ENCODE measurements around the gene ANGPTL5.

ANGPTL5 gene

DNA sequence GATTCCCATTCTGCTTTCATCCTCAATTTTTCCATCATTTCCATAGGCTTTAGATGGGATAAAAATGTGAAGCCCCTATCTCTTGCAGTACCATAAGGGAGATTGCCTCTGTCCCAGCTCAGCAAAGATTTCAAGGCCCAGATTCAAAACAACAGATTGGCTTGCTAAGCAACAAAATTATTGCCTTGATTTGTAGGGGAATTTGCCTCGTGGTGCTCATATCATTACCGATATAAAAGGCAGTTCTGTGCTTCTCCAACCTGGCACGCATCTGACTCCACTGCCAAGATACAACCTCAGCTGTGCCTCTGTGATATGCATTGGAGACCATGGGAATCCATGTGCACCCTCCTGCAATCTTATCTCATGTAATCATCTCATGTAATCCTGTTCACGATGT is 26.6 kb downstream of the ANGPTL5 start:
- Histone ChIP-seq H3K4me1 (ENCODE audit: control insufficient read depth, insufficient read depth, low read length, unreplicated experiment) (no peaks in the 10 kb centered on the region), H3K36me3 (ENCODE audit: insufficient read depth, low read length) (no peaks in the 10 kb centered on the region), H3K79me2 (ENCODE audit: control insufficient read depth, insufficient read depth, low read length, unreplicated experiment) (no peaks in the 10 kb centered on the region), H3K4me3 (ENCODE audit: low read depth, low read length) (no peak overlapping the region), H3K27me3 (ENCODE audit: insufficient read depth, low read length) (no peaks in the 10 kb centered on the region), H3K27ac (ENCODE audit: low read depth, low read length) (no peak overlapping the region), H2AFZ (ENCODE audit: low read length, unreplicated experiment) (no peak overlapping the region)

DNA sequence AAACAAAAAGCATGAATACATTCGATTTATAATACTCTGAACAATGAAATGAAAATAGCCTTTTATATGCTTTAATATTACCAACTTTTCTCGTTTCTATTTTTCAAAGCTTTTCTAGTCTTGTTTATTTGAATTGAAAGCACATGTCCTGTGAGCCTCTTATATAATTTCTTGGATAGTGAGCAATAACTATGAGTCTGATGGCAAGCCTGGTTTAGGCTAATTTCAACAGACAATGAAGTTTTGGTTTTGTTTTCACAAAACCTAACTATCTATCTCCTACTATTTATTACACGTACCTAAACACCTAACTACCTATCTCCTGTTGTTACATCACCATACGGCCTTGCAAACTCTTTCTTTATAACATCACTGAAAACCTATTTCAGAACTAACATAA is 30.7 kb downstream of the ANGPTL5 start:
- no peak overlapping the region for H3K4me3 ChIP-seq (ENCODE audit: low read depth, low read length)
- no peak overlapping the region for H3K27ac ChIP-seq (ENCODE audit: low read depth, low read length)
- H2AFZ ChIP-seq (ENCODE audit: low read length, unreplicated experiment) = no peak overlapping the region

DNA sequence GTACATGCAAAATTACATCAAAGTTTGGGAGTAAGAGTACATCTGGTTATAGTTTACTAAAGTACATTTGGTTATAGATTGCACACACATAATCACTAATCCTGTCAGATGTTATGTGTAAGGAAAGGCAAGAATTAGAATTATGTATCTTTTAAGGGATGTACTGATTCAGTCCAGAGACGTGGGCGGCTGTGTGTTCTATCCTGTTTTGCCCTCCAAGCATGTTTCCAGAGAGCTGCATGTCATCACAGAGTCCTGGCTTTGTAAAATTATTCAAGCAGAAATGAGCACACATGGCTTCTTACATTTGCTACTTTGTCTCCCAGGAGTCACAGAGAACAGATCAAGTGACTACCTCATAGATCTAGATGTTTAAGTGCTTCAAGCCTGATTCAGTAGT is 34.7 kb downstream of the ANGPTL5 start:
- H2AFZ ChIP-seq (ENCODE audit: low read length, unreplicated experiment) = no peak overlapping the region
- no peaks in the 10 kb centered on the region for H3K27me3 ChIP-seq (ENCODE audit: insufficient read depth, low read length)
- H3K36me3 ChIP-seq (ENCODE audit: insufficient read depth, low read length) = no peaks in the 10 kb centered on the region
- H3K27ac ChIP-seq (ENCODE audit: low read depth, low read length) = no peak overlapping the region
- no peak overlapping the region for H3K4me3 ChIP-seq (ENCODE audit: low read depth, low read length)
- H3K79me2 ChIP-seq (ENCODE audit: control insufficient read depth, insufficient read depth, low read length, unreplicated experiment) = no peaks in the 10 kb centered on the region
- peaks cover 12% of the 10 kb centered on the region for H3K4me1 ChIP-seq (ENCODE audit: control insufficient read depth, insufficient read depth, low read length, unreplicated experiment)

More for the DNA sequence above, 30.7 kb downstream of the ANGPTL5 start:
- no peaks in the 10 kb centered on the region for H3K36me3 ChIP-seq (ENCODE audit: insufficient read depth, low read length)
- H3K79me2 ChIP-seq (ENCODE audit: control insufficient read depth, insufficient read depth, low read length, unreplicated experiment) = no peaks in the 10 kb centered on the region
- no peaks in the 10 kb centered on the region for H3K27me3 ChIP-seq (ENCODE audit: insufficient read depth, low read length)
- H3K4me1 ChIP-seq (ENCODE audit: control insufficient read depth, insufficient read depth, low read length, unreplicated experiment) = no peaks in the 10 kb centered on the region

DNA sequence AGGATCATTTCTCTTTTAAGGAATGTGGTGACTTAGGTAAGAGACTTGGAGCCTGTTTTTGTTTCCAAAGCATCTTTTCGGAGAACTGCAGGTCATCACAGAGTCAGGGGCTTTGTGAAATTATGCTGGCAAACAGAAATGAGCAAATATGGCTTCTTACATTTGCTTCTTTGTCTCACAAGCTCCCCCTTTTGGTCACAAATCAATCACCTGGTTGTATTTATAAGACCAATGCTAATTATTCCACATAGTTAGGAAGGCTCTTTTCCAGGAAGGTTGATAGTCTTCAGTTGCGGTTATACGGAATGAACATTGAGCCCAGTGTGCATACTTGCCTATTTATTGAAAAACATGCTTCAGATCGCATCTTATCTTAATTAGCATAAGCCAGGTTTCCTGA is 36.1 kb downstream of the ANGPTL5 start:
- peak overlapping the region; percentile 59 for H2AFZ ChIP-seq (ENCODE audit: low read length, unreplicated experiment)
- H3K27ac ChIP-seq (ENCODE audit: low read depth, low read length) = no peak overlapping the region
- peaks cover 12% of the 10 kb centered on the region for H3K4me1 ChIP-seq (ENCODE audit: control insufficient read depth, insufficient read depth, low read length, unreplicated experiment)
- no peaks in the 10 kb centered on the region for H3K27me3 ChIP-seq (ENCODE audit: insufficient read depth, low read length)
- H3K36me3 ChIP-seq (ENCODE audit: insufficient read depth, low read length) = no peaks in the 10 kb centered on the region
- no peak overlapping the region for H3K4me3 ChIP-seq (ENCODE audit: low read depth, low read length)
- no peaks in the 10 kb centered on the region for H3K79me2 ChIP-seq (ENCODE audit: control insufficient read depth, insufficient read depth, low read length, unreplicated experiment)

DNA sequence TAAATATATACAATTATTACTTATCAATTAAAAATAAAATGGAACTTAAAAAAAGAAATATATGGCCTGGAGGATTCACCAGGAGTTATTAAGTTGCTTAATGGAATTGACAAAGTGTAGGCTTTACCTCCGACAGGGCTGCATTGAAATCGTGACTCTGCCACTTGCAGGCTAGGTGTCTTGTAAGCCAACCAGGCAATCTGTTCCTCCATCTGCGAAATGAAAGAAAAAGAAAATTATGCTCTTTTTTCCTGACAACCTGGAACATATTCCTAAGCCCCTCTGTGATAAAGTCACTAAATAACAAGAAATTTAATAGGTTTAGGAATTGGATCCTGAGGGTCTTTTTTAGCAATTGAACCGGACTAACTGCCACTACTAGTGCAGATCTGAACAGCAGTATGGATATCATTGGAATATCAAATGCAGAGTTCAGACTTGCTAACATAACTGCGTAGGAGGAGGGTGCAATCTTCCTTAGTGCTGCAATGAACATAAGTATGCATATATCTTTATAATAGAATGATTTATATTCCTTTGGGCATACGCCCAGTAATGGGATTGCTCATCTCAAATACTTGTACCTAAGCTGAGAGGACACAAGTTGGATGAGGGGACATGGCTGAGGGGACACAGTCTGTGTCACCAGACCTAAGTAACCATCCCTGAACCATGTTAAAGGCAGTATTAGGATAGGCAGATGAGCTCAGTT is 44.0 kb downstream of the ANGPTL5 start:
- peaks cover 15% of the 10 kb centered on the region for H3K4me1 ChIP-seq (ENCODE audit: control insufficient read depth, insufficient read depth, low read length, unreplicated experiment)
- no peaks in the 10 kb centered on the region for H3K36me3 ChIP-seq (ENCODE audit: insufficient read depth, low read length)
- no peak overlapping the region for H2AFZ ChIP-seq (ENCODE audit: low read length, unreplicated experiment)
- no peaks in the 10 kb centered on the region for H3K79me2 ChIP-seq (ENCODE audit: control insufficient read depth, insufficient read depth, low read length, unreplicated experiment)
- no peak overlapping the region for H3K27ac ChIP-seq (ENCODE audit: low read depth, low read length)
- no peak overlapping the region for H3K4me3 ChIP-seq (ENCODE audit: low read depth, low read length)
- no peaks in the 10 kb centered on the region for H3K27me3 ChIP-seq (ENCODE audit: insufficient read depth, low read length)

DNA sequence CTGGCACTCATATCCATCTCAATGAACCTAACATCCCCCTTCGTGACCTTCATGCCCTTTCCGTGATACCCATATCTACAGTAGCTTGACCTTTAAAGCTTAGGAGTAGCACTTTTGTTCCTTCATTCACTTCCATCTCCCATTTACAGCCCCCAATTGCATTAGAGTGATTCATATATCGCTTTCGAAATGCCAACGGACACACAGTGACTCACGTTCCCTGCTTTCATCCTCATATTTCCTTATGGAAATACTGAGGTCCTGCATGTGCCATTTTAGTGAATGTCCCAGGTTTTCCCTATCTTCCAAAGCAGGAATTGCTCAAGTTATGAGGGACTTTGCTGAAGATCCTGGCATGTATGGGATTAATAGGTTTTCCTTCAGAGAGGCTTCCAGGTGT is 45.8 kb downstream of the ANGPTL5 start:
- H2AFZ ChIP-seq (ENCODE audit: low read length, unreplicated experiment) = peak overlapping the region; percentile 40
- H3K4me1 ChIP-seq (ENCODE audit: control insufficient read depth, insufficient read depth, low read length, unreplicated experiment) = peaks cover 28% of the 10 kb centered on the region
- H3K27me3 ChIP-seq (ENCODE audit: insufficient read depth, low read length) = no peaks in the 10 kb centered on the region
- no peak overlapping the region for H3K4me3 ChIP-seq (ENCODE audit: low read depth, low read length)
- no peaks in the 10 kb centered on the region for H3K36me3 ChIP-seq (ENCODE audit: insufficient read depth, low read length)
- peak overlapping the region; percentile 21 for H3K27ac ChIP-seq (ENCODE audit: low read depth, low read length)
- H3K79me2 ChIP-seq (ENCODE audit: control insufficient read depth, insufficient read depth, low read length, unreplicated experiment) = no peaks in the 10 kb centered on the region

DNA sequence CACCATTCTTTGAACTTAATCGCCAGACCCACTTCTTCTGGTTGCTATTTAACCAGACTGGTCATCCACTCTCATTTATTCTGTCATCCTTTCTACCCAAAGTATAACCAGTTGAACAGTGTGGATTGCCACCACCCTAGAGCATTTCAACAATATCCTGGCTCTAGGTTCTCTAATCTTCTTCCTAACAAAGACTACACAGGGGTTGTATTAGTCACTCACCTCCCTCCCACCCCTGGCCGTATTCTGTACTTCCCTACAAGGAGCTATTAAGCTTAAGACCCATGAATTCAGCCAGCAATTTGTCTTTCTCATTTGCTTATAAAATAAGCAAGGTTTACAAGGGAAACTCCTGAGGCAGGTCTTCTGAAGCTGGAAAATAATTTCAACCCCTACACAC is 48.4 kb downstream of the ANGPTL5 start:
- no peaks in the 10 kb centered on the region for H3K79me2 ChIP-seq (ENCODE audit: control insufficient read depth, insufficient read depth, low read length, unreplicated experiment)
- peaks cover 34% of the 10 kb centered on the region for H3K4me1 ChIP-seq (ENCODE audit: control insufficient read depth, insufficient read depth, low read length, unreplicated experiment)
- H3K4me3 ChIP-seq (ENCODE audit: low read depth, low read length) = no peak overlapping the region
- H3K27me3 ChIP-seq (ENCODE audit: insufficient read depth, low read length) = no peaks in the 10 kb centered on the region
- no peaks in the 10 kb centered on the region for H3K36me3 ChIP-seq (ENCODE audit: insufficient read depth, low read length)
- no peak overlapping the region for H3K27ac ChIP-seq (ENCODE audit: low read depth, low read length)
- H2AFZ ChIP-seq (ENCODE audit: low read length, unreplicated experiment) = no peak overlapping the region

DNA sequence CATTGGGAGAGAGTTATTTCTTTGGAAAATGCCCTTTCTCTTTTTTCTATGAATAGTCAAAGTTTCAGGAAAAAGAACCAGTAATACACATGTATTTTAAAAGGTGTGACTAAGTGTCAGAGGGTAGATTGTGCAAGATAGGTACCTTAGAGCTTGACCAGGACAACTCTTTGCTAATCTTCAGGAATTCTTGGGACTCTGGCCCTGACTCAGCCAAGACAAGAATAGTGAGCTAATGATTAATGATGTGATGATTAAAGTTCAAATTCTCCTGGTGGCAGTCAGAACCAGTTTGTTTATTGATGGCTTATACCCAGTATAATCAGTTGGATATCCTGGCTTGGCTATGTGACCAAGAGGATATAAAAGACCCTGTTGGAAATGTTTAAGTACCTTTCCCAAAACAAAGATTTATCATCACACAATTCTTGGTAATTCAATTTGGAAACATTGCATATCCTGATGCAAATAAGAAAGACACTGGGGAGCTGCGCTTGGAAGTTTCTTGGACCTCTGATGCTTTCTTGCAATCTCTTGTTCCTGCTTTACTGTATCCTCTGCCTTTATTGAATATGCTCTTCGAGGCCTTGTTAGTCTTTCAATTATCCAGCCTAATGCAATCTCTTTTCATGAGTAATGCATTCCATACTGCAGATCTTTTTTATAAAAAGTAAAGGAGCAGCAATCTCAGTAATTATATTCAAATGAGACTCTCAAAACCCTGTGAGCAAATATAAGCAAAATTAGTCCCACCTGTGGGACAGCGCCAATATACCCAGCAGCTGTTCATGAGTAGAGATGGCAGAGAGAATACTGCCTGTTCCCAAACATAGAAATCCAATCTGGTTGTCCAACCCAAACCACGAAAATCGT is 49.5 kb downstream of the ANGPTL5 start:
- Histone ChIP-seq H2AFZ (ENCODE audit: low read length, unreplicated experiment) (no peak overlapping the region), H3K4me3 (ENCODE audit: low read depth, low read length) (no peak overlapping the region), H3K27me3 (ENCODE audit: insufficient read depth, low read length) (no peaks in the 10 kb centered on the region), H3K79me2 (ENCODE audit: control insufficient read depth, insufficient read depth, low read length, unreplicated experiment) (no peaks in the 10 kb centered on the region), H3K36me3 (ENCODE audit: insufficient read depth, low read length) (no peaks in the 10 kb centered on the region), H3K27ac (ENCODE audit: low read depth, low read length) (peak overlapping the region; percentile 45), H3K4me1 (ENCODE audit: control insufficient read depth, insufficient read depth, low read length, unreplicated experiment) (peaks cover 45% of the 10 kb centered on the region)

DNA sequence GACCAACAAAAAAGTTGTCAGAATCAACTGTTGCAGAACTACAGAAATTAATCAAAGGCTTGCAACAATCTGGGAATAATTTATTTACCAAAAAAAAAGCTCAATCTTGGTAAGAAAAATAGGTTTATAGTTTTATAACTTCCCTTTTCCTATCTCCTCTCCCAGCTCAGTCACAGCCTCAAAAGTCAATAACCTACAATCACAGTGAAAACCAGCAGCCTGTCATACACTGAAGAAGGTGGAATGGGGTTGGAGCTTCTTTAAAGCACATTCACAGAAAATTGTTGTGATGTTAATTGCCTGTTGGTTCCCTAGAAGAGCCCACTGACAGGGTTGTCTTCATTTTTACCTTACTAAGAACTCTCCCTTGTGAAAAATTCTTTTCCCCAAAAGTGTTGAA is 52.2 kb downstream of the ANGPTL5 start:
- Histone ChIP-seq H3K27ac (ENCODE audit: low read depth, low read length) (no peak overlapping the region), H3K27me3 (ENCODE audit: insufficient read depth, low read length) (no peaks in the 10 kb centered on the region), H3K4me1 (ENCODE audit: control insufficient read depth, insufficient read depth, low read length, unreplicated experiment) (peaks cover 35% of the 10 kb centered on the region), H2AFZ (ENCODE audit: low read length, unreplicated experiment) (no peak overlapping the region), H3K79me2 (ENCODE audit: control insufficient read depth, insufficient read depth, low read length, unreplicated experiment) (no peaks in the 10 kb centered on the region), H3K4me3 (ENCODE audit: low read depth, low read length) (no peak overlapping the region), H3K36me3 (ENCODE audit: insufficient read depth, low read length) (no peaks in the 10 kb centered on the region)

DNA sequence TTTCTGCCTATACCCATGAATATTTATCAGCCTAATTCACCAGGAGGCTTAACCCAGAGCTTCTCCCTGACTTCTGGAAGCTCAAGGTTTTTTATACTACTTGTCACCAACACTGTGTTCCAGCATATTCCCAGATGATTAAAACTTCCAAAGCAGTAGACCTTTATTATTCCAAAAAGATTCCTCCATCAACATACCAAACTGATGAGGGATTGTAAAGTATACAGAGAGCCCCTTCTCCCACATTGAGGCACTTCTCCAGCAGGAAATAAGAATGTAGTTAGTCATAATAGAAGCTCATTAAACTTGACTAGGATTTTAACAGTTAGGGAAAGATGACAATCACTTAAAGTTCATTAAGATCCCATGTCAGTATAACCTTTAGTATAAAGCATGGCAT is 53.0 kb downstream of the ANGPTL5 start:
- Histone ChIP-seq H3K4me3 (ENCODE audit: low read depth, low read length) (peak overlapping the region; percentile 22; the same call in 1 of the 2 replicates), H3K27me3 (ENCODE audit: insufficient read depth, low read length) (no peaks in the 10 kb centered on the region), H3K79me2 (ENCODE audit: control insufficient read depth, insufficient read depth, low read length, unreplicated experiment) (no peaks in the 10 kb centered on the region), H3K27ac (ENCODE audit: low read depth, low read length) (peak overlapping the region; percentile 73), H3K4me1 (ENCODE audit: control insufficient read depth, insufficient read depth, low read length, unreplicated experiment) (peaks cover 35% of the 10 kb centered on the region), H2AFZ (ENCODE audit: low read length, unreplicated experiment) (peak overlapping the region; percentile 58), H3K36me3 (ENCODE audit: insufficient read depth, low read length) (no peaks in the 10 kb centered on the region)
